ENCODE measurements around the gene IKZF2.

- no peak for TF ChIP-seq CTCF (IDR thresholded peaks at IDR 0.05)
- no peak for TF ChIP-seq POLR2A (IDR thresholded peaks at IDR 0.05)
Measured at GRCh38 chr2:213086050-213086449, 65.4 kb downstream of the IKZF2 start.
